Fibroblast of skin of left biceps (primary cell): ENCODE data around the gene TOP2A.

Source experiments
- DNase-seq, 2 experiments: peaks; one replicate each; pipeline ENCODE4 v3.0.0-alpha.2; 2013; ENCODE audit warnings: low read depth in 2 of 2

Gene TOP2A, protein sequence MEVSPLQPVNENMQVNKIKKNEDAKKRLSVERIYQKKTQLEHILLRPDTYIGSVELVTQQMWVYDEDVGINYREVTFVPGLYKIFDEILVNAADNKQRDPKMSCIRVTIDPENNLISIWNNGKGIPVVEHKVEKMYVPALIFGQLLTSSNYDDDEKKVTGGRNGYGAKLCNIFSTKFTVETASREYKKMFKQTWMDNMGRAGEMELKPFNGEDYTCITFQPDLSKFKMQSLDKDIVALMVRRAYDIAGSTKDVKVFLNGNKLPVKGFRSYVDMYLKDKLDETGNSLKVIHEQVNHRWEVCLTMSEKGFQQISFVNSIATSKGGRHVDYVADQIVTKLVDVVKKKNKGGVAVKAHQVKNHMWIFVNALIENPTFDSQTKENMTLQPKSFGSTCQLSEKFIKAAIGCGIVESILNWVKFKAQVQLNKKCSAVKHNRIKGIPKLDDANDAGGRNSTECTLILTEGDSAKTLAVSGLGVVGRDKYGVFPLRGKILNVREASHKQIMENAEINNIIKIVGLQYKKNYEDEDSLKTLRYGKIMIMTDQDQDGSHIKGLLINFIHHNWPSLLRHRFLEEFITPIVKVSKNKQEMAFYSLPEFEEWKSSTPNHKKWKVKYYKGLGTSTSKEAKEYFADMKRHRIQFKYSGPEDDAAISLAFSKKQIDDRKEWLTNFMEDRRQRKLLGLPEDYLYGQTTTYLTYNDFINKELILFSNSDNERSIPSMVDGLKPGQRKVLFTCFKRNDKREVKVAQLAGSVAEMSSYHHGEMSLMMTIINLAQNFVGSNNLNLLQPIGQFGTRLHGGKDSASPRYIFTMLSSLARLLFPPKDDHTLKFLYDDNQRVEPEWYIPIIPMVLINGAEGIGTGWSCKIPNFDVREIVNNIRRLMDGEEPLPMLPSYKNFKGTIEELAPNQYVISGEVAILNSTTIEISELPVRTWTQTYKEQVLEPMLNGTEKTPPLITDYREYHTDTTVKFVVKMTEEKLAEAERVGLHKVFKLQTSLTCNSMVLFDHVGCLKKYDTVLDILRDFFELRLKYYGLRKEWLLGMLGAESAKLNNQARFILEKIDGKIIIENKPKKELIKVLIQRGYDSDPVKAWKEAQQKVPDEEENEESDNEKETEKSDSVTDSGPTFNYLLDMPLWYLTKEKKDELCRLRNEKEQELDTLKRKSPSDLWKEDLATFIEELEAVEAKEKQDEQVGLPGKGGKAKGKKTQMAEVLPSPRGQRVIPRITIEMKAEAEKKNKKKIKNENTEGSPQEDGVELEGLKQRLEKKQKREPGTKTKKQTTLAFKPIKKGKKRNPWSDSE (N-terminal part only)

DNA sequence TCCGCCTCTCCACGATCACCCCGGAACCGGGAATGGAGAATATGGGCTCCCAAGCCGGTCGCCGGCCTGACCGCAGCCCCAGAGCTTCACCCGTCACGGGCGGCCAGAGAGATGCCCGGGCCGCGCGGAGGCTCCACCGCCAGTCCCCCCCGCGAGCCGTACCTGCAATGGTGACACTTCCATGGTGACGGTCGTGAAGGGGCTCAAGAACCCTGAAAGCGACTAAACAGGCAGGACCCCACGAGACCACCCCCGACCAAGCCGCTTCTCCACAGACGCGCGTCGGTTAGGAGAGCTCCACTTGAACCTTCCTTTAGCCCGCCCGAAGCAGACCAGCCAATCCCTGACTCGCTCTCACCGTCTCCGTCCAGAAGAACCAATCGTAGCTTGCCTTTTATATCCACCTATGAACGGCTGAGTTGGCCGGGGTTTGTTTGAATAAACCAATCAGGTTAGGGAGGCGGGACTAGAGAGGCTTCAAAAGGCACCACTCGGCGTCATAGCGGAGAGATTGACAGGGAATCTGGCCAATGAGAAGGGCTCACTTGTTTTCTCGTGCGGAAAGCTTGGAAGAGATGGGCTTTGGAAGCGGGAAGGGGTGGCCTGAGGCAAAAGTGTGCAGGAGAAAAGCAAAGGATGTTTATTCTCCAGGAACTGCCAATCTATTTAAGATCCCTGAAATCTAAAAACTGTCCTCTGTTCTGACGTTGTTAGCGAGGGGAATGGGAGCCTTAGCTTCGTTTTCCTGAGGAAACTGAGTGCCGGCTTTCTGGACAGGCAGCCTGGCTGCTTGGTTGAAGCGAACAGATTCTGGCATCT lies at the start of gene TOP2A:
Gene TOP2A (minus strand): TSS at position 288 of the 819 bp plus-strand sequence. CDS start 105 bp downstream, at position 183.
- DNase-seq, result peak; percentile 100

DNA sequence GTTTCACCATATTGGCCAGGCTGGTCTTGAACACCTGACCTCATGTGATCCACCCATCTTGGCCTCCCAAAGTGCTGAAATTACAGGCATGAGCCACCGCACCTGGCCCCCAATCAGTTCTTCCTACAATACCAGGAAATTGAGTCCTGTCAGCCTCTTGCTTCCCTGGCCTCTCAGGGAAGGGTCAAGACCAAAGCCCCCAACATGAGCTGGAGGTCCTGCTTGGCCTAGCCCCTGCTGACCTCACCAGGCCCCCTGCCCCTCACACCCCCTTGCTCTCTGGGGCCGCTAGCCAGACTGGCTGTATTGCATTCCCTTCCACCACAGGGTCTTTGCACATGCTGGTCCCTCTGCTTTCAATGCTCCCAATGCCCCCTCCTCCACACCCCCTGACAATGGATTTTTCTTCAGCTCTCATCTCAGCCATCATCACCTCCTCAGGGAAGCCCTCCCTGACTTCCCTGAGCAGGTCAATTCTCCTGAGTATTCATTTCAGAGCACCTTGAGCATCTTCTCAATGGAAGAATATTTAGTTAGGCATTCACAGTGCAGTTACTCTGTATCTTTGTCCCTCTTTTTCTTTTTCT lies 49.7 kb upstream of the TOP2A start:
- DNase-seq, result no peak

DNA sequence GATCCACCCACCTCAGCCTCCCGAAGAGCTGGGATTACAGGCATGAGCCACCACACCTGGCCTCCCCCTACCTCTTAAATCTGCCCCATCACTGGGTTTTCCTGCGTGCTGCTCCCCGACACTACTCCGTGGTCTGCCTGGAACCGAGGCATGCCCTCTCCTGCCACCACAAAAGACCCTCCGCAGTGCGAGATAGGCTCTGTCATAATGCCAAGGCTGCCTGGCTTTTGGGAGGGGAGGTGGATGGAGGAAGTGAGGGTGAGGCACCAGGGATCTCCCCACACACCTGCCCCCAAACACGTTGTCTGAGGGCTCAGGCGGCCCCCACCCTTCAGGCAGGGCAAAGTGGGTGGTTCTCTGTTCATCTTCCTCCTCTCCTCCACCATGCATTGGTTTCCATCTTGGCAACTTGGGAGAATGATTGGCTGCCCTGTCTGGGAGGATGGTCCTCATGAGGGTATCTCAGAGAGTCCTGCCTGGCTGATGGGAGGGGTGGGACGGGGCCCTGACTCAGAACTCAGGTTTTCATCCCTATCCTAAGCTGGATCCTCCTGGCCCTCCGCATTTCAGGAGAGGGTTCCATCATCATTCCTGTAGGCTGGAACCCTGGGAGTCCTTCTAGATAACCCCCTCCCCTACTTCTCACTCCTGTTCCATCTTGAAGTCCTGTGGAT lies 48.7 kb upstream of the TOP2A start:
- DNase-seq, result no peak

DNA sequence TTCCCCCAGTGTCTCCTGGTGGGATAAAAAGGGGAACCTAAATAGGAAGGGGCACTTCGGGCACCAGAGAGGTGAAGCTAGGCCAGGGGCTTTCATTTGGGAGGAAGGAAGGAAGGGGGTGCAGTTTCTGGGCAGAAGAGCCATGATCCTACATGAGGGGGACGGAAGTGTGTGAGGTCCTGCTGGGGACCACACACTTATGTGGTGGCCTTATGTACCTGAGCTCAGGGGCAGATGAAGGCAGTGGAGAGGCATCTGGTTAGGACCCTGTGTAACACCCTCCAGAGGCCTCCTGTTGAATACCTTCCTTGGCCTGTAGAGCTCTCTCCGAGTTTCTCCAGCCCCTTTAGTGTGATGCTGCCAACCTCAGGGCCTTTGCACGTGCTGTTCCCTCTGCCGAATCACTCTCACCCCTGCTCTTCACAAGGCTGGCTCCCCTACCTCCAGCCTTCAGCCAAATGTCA lies 46.7 kb upstream of the TOP2A start:
- DNase-seq, result no peak

DNA sequence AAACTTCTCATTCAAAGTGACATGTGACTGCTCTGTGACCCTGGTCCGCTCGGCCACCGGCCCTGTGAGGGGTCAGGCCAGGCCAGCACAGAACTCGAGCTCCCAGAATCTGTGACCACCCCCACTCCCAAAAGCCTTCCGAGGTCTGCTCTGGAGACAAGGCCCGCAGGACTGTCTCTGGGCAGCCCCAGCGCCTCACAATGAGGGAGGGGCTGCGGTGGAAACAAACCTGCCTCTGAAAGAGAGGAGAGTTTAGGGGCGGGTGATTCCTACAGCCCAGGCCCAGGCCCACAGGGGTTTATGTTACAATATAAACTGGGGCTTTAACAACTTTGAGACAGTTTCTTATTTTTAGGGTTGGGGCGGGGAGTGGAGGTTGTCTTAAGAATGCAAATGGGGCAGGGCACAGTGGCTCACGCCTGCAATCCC lies 45.4 kb upstream of the TOP2A start:
- DNase-seq, result no peak

DNA sequence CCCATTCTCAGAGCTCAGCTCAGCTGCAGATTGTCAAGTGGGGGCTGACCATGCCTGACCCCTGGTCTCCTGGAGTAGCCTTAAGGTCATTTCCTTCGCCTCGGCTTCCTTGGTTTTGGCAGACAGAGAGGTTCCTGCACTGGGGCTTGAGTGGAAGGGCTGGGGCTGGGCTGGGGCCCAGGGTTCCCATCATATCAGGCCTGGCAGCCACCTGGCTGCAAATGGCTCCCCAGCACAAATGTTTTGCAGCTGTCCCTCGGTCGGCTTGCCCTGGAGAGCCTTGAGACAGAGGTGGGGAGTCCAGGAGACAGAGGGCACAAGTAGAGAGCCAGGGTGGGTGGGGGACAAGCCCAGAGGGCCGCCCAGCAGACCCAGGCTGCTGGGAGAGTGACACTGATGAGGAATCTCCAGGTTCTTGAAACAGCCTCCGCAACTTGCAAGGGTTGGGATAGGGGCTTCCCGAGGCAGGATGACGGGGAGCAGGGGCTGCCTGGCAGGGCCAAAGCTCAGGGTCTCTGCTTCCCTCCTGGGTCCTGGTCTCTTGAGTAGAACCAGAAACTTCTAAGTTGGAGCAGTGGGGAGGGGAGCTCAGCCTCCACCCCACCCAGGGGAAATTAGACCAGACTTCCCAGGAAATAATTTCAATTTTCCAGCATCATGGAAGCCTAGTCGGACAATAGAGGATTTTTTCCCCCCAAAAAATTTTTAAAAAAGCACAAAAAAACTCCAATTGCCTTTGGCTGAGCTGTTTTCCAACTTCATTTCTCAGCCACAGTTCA lies 44.8 kb upstream of the TOP2A start:
- no peak for DNase-seq

DNA sequence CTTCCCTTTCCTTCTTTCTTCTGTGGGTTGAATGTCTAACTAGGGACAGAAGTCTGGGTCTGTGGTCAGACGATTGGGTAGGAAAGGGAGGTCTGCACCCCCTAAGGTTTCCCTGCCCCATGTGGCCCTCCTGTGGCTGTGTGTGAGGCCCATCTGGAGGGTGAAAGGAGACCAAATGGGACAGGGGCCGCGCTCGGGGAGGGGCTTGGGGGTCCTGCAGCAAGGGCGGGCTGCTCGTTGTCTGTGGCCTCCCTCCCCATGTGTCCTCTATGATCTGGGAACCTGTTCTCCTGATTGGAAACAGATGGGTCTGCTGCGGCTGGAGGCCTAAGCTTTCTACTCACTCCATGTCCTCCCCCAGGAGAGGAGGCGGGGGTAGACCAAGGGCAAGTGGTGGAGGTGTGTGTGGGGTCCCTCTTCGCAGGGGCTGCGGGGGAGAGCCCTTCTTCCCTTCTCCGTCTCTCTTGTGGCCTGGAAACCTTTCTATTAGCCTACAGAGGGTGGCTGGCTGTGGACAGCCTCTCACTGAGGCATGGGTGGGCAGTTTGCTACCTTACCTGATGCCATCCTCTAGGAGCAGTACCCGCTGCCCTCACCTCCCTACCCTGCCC lies 44.1 kb upstream of the TOP2A start:
- no peak for DNase-seq

DNA sequence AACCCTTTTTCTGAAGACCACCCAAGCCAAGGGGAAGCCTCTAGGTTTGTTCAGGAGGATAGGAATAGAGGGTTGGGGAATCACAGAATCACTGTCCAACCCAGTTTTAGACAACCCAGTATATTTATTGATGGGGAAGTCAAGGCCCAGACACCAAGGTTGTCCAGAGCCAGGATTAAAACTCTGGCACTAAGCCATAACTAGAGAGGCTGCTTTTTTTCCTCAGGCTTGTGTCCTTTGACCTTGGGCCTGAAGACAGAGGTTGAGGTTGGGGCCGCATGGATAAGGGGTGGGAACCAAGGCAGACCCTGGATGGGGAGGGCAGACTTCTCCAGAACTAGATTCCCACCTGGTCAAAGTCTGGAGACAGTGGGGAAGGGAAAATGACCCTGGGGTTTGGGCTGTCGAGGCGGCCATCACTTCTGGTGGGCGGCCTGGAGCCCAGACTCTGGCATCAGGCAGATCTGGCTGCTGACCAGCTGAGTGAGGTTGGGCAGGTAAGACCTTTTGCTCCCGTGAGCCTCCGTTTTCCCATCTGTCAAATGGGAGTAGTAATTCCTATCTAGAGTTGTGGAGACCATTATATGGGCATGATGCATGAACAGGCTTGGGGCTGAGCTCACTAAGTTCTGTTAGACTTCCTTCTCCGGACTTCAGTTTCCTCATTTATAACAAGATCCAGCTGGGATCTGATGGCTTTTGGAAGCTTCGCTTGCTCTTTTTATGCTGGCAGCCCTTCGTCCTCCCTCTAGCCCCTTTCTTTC lies 43.5 kb upstream of the TOP2A start:
- no peak for DNase-seq

DNA sequence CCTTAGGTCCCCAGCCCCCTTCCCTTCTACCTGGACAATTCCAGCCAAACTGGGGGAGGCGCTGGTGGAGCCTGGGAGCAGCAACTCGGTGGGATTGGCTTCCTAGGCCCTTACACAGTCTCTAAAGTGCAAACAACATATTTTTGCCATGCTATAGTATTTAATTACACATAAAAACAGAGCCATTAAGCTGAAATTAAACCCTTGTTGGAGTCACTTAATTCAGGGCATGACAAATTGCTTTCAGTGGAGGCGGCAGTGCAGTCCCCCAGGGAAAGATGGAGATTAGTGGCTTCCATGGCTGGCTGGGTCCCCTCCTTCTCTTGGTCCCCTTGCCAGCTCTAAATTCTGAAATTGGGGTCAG lies 42.9 kb upstream of the TOP2A start:
- DNase-seq, result no peak

DNA sequence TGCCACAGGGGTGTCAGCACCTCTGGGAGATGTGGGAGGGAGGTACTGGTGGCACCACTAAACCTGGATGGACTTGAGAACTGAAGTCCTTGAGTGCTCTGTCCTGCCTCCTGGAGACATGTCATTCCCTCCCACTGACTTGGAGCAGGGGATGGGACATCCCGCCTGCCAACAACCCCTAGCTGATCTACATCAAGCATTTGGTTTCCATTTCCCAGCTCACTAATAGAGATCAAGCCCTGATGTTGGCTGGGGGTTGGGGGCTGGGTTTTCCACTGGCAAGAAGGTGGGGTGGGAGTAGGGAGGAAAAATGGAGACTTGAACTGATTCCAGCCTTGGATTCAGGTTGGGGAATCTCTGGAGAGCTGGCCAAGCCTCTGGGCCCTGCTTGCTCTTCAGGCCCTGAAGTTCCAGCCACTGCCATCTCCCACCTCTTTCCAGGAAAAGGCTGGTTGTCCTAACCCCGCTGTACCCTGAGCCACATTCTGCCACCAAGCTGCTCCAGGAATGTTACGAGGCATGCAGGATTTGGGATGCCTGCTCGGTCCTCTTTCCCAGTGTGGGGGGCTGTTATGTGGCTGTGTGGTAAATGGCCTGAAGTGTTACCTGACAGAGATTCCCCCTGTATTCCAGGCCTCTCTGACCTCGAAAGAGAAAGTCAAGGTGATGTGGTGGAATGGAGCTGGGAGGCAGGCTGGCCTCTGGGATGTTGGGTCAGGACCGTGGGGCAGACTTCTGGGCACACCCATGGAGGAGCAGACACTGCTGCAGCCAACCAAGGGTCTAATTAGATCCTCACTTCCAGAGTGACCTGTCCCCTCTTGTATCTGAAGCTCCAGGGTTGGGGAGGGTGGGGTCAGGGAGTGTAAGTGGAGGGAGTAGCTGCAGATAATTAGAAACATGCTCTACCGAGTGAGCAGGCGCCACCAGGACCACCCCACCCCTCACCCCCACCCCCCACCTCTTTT lies 42.2 kb upstream of the TOP2A start:
- no peak for DNase-seq

DNA sequence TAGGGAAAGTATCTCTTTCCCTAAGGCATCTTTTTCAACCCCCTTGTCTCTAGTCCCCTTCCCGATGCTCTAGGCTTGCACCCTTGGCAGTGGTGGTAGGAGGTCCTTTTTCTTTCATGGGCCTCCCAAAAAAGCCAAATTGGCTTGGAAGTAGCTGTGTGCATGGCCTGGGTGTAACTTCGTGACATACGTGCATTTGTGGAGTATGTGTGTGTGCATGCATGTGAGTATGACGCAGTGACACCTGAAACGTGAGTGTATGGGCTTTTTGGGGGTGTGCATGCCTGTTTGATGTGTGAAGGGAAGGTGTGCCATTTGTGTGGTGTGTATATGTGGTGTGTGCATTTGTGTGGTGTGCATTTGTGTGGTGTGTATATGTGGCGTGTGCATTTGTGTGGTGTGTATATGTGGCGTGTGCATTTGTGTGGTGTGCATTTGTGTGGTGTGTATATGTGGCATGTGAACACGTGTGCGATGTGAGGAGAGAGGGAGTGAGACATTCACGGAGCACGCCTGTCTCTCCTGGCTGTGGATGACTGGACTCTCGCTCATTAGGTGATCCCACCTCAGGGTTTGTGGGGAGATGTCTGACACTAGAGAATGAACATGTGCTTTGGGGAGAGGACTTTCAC lies 41.3 kb upstream of the TOP2A start:
- DNase-seq, result no peak

DNA sequence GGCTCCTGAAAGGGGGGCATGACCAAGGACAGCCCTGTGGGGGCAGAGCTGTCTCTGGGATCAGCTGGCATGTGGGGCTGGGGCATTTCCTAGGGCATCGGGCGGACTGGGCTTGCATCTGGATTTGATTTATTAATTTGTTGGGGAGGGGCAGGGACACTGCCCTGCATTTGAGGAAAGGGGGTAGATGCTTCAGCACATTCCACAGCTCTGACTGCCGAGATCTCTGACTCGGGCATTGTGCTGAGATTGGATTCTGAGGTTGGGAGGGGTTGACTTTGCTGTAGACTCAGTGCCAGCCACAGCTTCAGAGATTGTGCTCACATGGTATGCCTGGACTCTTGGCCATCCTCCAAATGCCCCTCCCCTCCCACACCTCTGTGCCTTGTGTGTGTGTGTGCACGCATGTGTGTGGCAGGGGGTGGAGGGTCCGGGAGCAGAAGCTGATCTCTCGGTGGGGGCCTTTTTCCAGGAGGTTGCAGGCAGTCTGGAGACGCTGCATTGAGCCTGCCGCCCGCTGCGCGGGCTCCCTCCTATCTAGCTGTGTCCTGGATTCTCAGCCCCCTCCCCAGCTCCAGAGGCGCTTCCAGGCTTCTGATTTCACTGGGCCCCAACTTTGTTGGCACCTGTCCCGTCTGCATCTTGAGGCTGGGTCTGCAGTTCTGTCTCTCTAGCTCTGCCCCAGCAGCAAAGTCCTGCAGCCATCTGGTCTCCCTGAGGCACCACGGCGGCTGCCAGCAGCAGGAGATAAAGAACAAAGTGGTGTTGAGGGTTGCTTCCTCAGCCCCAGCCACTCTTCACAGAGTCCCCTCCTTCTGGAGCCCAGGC lies 40.5 kb upstream of the TOP2A start:
- DNase-seq, result peak; percentile 78 to 80

DNA sequence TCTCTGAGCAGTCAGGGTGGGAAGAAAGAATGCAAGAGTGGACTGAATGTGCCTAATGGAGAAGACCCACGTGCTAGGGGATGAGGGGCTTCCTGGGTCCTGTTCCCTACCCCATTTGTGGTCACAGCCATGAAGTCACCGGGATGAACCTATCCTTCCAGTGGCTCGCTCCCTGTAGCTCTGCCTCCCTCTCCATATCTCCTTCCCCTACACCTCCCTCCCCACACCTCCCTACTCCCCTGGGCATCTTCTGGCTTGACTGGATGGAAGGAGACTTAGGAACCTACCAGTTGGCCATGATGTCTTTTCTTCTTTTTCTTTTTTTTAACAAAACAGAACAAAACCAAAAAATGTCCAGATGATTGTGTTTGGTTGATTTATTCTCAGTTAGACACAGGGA lies 39.7 kb upstream of the TOP2A start:
- DNase-seq, result no peak

DNA sequence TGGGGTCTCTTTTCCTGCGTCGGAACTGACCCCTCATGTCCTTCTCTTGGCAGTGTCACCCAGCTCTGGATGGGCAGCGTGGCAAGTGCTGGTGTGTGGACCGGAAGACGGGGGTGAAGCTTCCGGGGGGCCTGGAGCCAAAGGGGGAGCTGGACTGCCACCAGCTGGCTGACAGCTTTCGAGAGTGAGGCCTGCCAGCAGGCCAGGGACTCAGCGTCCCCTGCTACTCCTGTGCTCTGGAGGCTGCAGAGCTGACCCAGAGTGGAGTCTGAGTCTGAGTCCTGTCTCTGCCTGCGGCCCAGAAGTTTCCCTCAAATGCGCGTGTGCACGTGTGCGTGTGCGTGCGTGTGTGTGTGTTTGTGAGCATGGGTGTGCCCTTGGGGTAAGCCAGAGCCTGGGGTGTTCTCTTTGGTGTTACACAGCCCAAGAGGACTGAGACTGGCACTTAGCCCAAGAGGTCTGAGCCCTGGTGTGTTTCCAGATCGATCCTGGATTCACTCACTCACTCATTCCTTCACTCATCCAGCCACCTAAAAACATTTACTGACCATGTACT lies 38.8 kb upstream of the TOP2A start:
- DNase-seq, result no peak

DNA sequence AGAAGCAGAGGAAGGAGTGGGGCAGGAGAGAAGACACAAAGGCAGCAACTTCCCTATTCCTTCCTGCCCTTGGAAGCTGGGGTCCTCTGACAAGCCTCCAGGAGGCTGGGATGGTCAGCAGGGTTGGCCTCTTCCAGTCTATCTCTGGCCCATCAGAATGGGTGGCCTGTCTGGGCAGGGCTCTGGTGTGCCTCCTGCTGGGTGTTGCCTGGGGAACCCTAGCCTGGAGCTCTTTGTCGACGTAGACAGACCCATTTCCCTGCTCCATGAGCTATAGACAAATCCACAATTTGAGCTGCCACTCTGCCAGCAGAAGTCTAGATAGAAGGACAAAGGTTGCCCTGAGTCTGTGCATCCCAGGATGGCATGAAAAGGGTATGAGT lies 36.9 kb upstream of the TOP2A start:
- no peak for DNase-seq
